GM06990 (cell line): ENCODE data around the gene COL4A1.

Experiments
- DNase-seq: peaks from one replicate; pipeline ENCODE4 v3.0.0-alpha.2; 2011; ENCODE audit not compliant: insufficient read length; ENCODE audit errors: extremely low read depth
- H3K27me3 ChIP-seq: replicated peaks from 2 replicates; pipeline ENCODE4 v1.6.0; 2011; ENCODE audit warnings: low read length; ENCODE audit not compliant: control insufficient read depth, insufficient read depth
- H3K36me3 ChIP-seq: 2 replicates; pipeline ENCODE4 v1.5.1; 2011; ENCODE audit warnings: low read length; ENCODE audit not compliant: control insufficient read depth, insufficient read depth
- H3K4me3 ChIP-seq: replicated peaks from 2 replicates; pipeline ENCODE4 v1.5.1; 2011; ENCODE audit warnings: low read depth, mild to moderate bottlenecking, control low read depth, low read length
- TF ChIP-seq, protein P1 (sequence below): IDR thresholded peaks from 2 replicates; pipeline ENCODE4 v1.5.1; 2011; ENCODE audit warnings: low read length, control low read depth, mild to moderate bottlenecking, inconsistent platforms; ENCODE audit not compliant: insufficient read depth, poor library complexity, severe bottlenecking

COL4A1 gene

DNA sequence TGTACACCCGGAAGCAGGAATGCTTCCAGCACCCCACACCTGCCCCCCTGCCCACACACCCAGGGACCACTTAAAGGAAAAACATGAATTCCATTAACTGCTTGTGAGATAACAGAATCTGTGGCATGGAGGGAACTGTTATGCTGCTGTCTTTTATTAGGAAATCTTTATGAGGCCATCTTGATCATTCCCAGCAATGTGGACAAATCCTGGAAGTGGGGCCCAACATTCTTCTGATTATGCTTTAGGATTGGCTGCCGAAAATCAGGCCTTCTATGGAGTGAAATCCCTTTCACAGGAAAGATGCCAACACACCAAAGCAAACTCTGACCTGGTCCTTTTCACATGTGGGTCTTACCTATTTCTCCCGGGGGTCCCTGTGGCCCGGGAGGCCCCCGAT lies 114.5 kb downstream of the COL4A1 start:
- Histone ChIP-seq H3K27me3 (peaks cover 7% of the 10 kb centered on the region), H3K4me3 (no peak overlapping the region), H3K36me3 (no peaks in the 10 kb centered on the region)
- TF ChIP-seq, protein P1, sequence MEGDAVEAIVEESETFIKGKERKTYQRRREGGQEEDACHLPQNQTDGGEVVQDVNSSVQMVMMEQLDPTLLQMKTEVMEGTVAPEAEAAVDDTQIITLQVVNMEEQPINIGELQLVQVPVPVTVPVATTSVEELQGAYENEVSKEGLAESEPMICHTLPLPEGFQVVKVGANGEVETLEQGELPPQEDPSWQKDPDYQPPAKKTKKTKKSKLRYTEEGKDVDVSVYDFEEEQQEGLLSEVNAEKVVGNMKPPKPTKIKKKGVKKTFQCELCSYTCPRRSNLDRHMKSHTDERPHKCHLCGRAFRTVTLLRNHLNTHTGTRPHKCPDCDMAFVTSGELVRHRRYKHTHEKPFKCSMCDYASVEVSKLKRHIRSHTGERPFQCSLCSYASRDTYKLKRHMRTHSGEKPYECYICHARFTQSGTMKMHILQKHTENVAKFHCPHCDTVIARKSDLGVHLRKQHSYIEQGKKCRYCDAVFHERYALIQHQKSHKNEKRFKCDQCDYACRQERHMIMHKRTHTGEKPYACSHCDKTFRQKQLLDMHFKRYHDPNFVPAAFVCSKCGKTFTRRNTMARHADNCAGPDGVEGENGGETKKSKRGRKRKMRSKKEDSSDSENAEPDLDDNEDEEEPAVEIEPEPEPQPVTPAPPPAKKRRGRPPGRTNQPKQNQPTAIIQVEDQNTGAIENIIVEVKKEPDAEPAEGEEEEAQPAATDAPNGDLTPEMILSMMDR: no peak
- DNase-seq: no peak

DNA sequence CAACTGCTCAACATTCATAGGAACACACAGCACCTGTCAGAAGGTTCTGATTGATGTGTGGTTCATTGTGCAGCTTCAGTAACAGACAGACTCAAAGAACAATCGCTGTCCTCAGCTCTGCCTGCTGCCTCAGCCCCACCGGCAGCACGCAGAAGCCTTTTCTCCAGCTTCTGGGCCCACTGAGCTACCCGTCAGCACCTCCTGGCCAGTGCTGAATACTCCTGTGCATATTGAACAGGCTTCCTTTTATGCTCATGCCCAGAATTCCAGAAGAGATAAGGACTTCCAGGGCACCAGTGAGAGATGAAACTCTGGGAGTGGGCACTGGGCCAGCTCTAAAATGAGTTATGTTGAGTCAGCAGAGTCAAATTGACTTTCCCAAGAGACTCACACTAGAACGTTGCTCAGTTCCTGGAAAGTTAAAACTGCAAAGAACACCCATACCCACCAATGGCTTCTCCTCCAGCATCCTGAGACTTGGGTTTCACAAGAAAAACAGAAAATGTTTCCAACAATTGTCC lies 119.3 kb downstream of the COL4A1 start:
- no peak for DNase-seq
- Histone ChIP-seq H3K27me3 (peaks cover 6% of the 10 kb centered on the region), H3K4me3 (no peak overlapping the region), H3K36me3 (no peaks in the 10 kb centered on the region)
- TF ChIP-seq, protein P1: no peak

DNA sequence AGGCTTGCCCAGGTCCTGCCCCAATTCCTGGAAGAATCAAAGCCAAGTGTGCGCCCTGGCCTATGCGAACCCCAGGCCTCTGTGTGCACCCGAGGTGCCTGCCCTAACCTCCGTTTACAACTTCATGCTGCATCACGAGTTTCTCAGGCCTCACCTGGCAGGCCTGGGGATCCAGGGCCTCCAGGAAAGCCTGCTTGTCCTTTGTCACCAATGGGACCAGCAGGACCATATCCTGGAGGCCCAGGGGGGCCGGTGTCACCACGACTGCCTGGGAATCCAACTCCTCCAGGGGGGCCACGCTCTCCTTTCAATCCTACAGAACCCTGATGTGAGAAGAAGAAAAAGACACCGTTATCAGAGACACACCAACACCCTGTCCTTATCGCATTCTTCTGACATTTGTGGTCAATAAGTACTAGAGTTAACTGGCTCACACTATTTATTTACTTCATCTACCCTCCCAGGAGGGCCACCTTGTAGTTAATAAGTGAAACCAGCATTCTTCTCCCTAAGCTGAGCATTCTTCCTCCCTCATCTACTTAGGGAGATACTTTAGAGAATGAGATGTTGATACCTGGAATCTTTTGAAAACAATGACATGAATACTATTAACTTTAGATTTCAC lies 120.6 kb downstream of the COL4A1 start:
- TF ChIP-seq, protein P1: no peak
- H3K36me3 ChIP-seq: no peaks in the 10 kb centered on the region
- H3K4me3 ChIP-seq: no peak overlapping the region
- no peak for DNase-seq
- peaks cover 4% of the 10 kb centered on the region for H3K27me3 ChIP-seq

DNA sequence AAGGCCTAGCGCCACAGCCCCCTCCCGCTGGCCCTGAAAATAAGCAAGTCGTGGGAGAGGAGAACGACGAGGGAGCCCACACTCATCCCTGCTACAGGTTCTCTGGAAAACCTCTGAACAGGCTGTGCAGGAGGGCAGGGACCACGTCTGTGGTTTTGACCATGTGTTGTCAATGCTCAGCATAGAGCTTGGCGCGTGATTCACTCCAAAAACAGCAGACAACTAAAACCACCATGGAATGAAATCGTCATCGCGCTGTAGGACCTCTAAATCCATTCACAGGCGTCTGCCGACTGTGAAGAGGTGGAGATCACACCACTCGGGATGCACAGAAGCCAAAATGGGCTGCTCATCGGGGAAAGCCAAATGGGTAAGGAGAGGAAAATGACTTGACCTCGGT lies 121.3 kb downstream of the COL4A1 start:
- TF ChIP-seq, protein P1: no peak

DNA sequence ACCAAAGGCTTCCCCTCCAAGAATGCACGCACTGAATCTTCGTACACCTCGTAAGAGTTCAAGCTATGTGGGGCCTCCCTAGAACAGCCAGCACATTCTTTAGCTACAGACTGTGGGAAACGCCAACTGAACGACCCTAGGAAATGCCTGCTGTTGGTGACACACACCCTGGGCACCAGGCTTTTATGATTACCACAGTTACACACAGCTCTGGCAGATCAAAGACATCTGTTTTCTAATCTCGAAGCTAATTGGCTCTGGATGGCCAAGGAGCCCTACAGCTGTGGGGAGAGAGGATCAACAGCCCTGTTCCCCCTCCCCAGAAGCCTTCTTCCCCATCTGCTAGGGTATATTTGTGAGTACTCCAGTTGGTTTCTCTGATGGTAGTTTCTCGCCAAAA lies 123.0 kb downstream of the COL4A1 start:
- H3K4me3 ChIP-seq: no peak overlapping the region
- DNase-seq: no peak
- H3K27me3 ChIP-seq: peaks cover 4% of the 10 kb centered on the region
- no peaks in the 10 kb centered on the region for H3K36me3 ChIP-seq
- TF ChIP-seq, protein P1: no peak

More for the DNA sequence above, 121.3 kb downstream of the COL4A1 start:
- Histone ChIP-seq H3K36me3 (no peaks in the 10 kb centered on the region), H3K27me3 (peaks cover 4% of the 10 kb centered on the region), H3K4me3 (no peak overlapping the region)
- no peak for DNase-seq

DNA sequence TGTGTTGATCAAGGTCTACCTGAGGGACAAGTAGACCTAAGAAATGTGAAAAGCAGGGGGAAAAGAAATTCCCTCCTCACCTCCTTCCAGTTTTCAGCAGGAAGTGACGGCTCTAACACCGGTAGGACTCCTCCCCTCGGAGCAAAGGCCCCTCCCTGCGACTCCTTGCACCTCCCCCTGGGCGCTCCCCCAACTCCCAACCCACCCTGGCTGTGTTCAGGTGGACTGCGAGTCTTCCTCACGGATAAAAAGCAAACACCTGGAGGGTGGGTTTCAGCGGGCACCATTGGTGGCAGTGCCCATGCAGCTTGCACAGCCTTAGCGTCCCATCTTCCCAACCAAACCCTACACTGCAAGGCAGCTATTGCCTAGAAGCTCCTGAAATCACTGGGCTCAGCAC lies 124.5 kb downstream of the COL4A1 start:
- Histone ChIP-seq H3K27me3 (peaks cover under 1% of the 10 kb centered on the region), H3K36me3 (no peaks in the 10 kb centered on the region), H3K4me3 (no peak overlapping the region)
- no peak for DNase-seq
- TF ChIP-seq, protein P1: no peak
